Stimulated activated naive CD8-positive, alpha-beta T cell treated with anti-CD3 and anti-CD28 coated beads, Interleukin-15, amount 100 ng/mL, for 72 hours (primary cell): ENCODE results near the gene LRG1.
A peak's percentile ranks its signal among the peaks of the same experiment; 100 is the strongest.

Source experiments
- ATAC-seq: fragments of 150-1000 bp; cut with Tn5 transposase; 2 replicates; pipeline ENCODE4 v1.10.0; 2021; ENCODE audit warnings: mild to moderate bottlenecking, moderate library complexity
- DNase-seq, 2 donors: peaks; one replicate each; pipeline ENCODE4 v3.0.0; 2021 to 2022
- H3K27ac Mint-ChIP-seq, 2 donors: one replicate each; pipeline ENCODE4 v1.8.0; 2022; ENCODE audit warnings: mild to moderate bottlenecking in 2 of 2, mixed read lengths in 2 of 2, moderate library complexity in 2 of 2
- H3K27me3 Mint-ChIP-seq: one replicate; pipeline ENCODE4 v1.8.0; 2022; ENCODE audit warnings: mixed read lengths
- H3K4me1 Mint-ChIP-seq: one replicate; pipeline ENCODE4 v1.8.0; 2022; ENCODE audit warnings: mild to moderate bottlenecking, mixed read lengths
- H3K4me3 Mint-ChIP-seq, 2 donors: one replicate each; pipeline ENCODE4 v1.8.0; 2022; ENCODE audit warnings: mild to moderate bottlenecking in 2 of 2, mixed read lengths in 2 of 2, moderate library complexity in 1 of 2
- H3K9me3 Mint-ChIP-seq, 2 donors: one replicate each; pipeline ENCODE4 v1.8.0; 2022; ENCODE audit warnings: mixed read lengths in 2 of 2

LRG1 gene, protein sequence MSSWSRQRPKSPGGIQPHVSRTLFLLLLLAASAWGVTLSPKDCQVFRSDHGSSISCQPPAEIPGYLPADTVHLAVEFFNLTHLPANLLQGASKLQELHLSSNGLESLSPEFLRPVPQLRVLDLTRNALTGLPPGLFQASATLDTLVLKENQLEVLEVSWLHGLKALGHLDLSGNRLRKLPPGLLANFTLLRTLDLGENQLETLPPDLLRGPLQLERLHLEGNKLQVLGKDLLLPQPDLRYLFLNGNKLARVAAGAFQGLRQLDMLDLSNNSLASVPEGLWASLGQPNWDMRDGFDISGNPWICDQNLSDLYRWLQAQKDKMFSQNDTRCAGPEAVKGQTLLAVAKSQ

DNA sequence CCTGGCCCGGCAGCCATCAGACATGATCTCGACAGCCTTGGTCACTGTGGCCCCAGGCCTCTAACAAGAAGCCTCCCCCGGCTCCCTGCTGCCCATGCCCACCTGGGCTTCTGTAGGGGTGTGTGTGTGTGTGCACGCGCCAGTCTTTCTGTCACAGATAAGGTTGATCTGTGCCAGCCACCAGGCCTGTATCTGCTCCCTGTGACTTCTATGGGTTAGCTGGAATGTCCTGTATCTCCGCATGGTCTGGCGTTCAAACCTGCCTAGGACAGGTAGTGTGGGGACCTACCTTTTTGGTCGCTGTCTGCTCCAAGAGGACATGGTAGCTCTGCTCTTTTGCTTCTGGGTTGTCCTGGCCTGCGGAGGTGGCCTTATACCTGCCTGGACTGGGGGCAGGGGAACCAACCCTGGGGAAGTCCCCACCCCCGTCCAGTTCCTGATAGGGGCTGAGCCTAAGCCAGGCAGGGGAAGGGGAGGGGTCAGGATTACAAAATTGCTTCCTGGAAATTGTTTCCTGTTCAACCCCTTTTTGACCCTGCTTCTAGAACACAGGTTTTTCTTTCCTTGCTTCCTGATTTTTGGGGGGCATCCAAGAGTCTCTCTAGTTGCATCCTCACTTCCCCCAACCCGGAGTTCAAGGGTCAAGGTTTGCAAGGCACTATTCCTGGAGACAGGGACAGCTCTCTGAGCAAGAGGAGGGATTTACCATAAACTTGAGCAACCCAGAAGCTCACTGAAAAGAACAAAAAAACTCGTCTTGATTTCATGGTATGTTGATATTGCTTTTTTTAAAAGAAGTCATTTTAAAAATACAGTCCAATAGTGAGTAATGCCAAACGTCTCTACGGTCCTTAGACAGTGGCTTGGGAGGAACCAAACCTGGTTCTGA is at the start of gene LRG1:
LRG1 (minus strand) TSS at position 344 of the 889 bp plus-strand sequence; CDS start at position 321, 23 bp downstream.
- DNase-seq (peak in 1 of 2 donors; percentile 35), ATAC-seq (peak; percentile 61)
- Mint-ChIP-seq H3K4me1 (peaks cover 33% of the 10 kb centered on the region), H3K27ac (peak within 1 kb of the TSS in 1 of 2 donors; percentile 34), H3K9me3 (no peaks in the 10 kb centered on the region), H3K4me3 (peak within 1 kb of the TSS; percentile 71 to 73), H3K27me3 (peaks cover 26% of the 10 kb centered on the region)

DNA sequence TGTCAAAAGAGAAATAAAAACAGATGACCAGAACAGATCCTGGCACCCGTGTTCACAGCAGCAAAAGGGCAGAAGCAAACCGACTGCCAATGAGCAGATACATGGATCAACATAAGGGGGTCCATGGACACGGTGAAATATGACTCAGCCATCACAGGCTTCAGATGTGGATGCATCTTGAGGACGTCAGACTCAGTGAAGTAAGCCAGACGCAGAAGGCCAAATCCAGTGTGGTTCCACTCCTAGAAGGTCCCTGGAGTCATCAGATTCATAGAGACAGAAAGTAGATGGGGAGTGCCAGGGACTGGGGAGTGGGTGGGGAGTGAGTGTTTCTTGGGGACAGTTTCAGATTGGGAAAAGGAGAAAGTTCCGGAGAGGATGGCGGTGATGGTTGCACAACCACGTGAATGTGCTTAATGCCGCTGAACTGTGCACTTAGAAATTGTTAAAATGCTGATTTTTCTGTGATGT is 48.5 kb upstream of the LRG1 start:
- Mint-ChIP-seq H3K4me3 (no peak overlapping the region), H3K4me1 (peaks cover 4% of the 10 kb centered on the region), H3K27ac (no peak overlapping the region), H3K27me3 (peaks cover 70% of the 10 kb centered on the region), H3K9me3 (no peaks in the 10 kb centered on the region)
- ATAC-seq (no peak), DNase-seq (no peak)

DNA sequence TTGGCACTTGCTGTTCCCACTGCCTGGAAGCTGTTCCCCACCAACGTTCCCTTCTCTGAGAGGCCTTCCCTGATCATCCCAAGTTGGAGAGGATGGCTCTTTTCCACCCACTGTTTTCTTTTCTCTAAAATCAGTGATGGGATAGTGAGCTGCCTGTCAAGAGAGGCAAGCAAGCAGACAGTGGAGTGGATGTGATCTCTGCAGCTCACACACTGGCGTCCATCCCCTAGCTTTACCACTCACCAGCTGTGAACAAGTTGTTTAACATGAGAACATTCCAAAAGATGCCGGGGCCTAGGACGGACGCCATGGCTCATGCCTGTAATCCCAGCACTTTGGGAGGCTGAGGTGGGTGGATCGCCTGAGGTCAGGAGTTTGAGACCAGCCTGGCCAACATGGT is 47.7 kb upstream of the LRG1 start:
- Mint-ChIP-seq H3K9me3 (no peaks in the 10 kb centered on the region), H3K4me1 (peaks cover 6% of the 10 kb centered on the region), H3K4me3 (no peak overlapping the region), H3K27ac (no peak overlapping the region), H3K27me3 (peaks cover 73% of the 10 kb centered on the region)
- ATAC-seq (no peak), DNase-seq (no peak)

DNA sequence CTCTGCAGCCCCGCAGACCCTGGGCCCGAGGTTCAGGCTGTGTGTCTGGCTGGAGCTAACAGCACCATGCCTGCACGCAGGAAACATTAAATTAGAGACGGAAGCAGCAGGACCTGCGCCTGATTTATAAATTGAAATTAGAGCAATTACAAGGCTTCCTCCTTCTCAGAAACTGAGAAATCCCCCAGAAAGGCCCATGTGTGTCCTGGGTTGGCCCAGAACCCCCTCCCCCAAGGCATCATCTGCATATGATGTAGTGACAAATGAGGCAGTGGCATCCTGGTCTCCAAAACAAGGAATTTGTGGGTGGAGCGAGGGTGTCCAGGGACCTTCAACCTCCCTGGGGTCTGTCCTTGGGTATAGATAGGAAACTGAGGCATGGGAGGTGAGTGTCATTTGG is 46.9 kb upstream of the LRG1 start:
- Mint-ChIP-seq H3K27ac (no peak overlapping the region), H3K27me3 (peaks cover 76% of the 10 kb centered on the region), H3K4me3 (no peak overlapping the region), H3K4me1 (peaks cover 14% of the 10 kb centered on the region), H3K9me3 (no peaks in the 10 kb centered on the region)
- ATAC-seq (no peak), DNase-seq (no peak)

DNA sequence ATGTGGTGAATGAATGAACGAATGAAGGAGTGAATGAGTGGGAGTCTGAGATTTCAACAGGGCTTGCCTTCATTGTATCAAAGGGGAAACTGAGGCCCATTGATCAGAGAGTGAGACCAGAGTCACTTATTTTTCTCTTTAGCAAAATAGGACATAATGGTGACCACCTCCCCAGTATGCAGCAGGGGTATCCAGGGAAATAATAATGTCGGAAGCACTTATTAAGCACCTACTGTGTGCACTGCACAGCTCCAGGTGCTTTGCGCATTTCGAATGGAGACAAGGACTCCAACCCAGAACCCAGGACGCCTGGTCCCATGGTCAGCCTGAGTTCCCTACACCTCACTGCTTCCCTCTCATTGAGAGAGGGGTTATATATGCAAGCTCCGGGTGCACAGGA is 46.4 kb upstream of the LRG1 start:
- ATAC-seq (no peak), DNase-seq (no peak)
- no peak overlapping the region for H3K4me3 Mint-ChIP-seq
- H3K4me1 Mint-ChIP-seq = peaks cover 15% of the 10 kb centered on the region
- peaks cover 74% of the 10 kb centered on the region for H3K27me3 Mint-ChIP-seq
- no peak overlapping the region for H3K27ac Mint-ChIP-seq
- no peaks in the 10 kb centered on the region for H3K9me3 Mint-ChIP-seq

DNA sequence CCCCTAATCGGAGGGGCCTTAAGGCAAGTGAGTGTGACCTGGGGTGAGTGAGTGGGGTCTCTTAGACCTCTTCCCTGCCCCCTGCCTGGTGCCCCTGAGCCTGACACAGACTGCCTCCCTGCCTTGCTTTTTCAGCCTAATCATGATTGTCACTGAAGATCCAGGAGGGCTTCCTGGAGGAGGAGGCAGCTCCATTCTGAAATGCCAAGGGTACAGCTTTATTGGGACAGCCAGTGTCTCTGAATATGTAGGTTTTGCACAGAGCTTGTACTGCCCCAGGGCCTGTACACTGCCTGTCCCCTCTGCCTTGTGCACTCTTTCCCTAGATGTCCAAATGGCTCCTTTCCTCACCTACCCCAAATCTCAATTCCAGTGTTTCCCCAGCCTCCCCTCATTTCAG is 45.7 kb upstream of the LRG1 start:
- ATAC-seq (no peak), DNase-seq (no peak)
- Mint-ChIP-seq H3K4me3 (no peak overlapping the region), H3K27ac (peak overlapping the region in 1 of 2 donors; percentile 1), H3K4me1 (peaks cover 15% of the 10 kb centered on the region), H3K27me3 (peaks cover 73% of the 10 kb centered on the region), H3K9me3 (no peaks in the 10 kb centered on the region)

DNA sequence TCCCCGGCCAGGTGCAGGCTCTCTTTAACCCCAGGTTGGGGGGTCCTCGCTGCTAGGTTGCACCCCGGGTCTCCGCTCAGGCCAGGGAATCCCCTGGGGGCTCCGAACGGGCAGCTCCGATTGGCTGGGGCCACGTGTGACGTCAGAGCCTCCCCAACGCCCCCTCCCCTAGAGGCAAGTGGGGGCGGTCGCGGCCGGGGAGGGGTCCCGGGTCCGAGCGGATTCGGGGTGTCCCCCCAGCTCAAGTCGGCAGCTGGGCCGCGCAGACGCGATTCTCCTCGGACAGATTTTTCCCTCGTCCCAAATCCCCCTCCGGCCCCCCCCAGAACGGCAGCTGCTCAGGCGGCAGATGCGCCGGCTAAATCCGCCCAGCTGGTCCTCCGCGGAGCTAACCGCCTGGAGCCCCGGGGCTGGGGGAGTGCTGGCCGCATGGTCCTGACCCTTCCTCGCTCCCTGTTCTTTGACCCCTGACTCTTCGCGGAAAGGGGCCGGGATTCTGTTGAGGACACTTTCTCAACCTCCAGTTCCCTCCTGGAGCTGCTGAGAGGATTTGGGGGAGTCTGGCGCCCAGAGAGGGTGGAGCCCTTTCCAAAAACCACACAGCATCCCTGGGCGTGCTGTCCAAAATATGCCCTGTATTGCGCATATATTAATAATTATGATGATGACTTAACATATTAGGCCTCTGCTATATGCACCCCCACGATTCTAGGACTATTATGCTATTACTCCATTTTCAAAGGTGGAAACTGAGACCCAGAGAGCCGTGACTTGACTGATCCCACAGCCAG is 45.0 kb upstream of the LRG1 start:
- Mint-ChIP-seq H3K27me3 (peaks cover 73% of the 10 kb centered on the region), H3K9me3 (no peaks in the 10 kb centered on the region), H3K4me1 (peaks cover 15% of the 10 kb centered on the region), H3K4me3 (peak overlapping the region; percentile 19 to 59), H3K27ac (no peak overlapping the region)
- ATAC-seq (no peak), DNase-seq (no peak)

DNA sequence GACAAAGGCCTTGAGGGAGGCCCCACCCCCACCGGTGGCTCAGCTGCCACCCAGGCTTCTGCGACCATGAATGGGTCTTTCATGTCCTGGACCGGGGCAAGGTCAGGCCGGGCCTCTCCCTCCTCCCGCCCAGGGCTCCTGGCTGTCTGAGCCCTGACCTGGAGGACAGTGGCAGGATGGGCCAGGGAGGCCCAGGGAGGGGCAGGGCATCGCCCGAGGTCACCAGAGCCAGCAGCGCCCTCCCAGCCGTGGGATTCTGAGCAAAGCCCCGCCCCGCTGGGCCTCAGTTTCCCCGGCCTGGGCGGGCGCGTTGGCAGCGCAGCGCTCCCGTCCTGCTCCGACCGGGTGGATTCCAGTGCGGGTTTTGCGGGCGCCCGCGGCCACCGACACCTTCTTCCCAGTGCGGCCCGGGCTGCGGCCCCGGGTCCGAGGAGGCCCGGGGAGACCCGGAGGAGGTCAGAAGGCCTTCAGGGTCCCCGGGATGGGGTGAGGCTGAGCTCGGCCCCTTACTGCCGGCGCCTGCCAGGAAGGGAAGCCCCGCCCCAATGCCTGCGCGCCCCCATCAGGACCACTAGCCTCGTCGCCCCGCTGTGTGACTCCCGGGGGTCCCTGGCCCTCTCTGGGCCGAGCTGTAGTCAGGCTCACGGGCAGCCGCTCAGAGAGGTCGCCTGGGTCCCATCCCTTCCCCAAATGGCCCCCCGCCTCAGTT is 44.3 kb upstream of the LRG1 start:
- H3K27ac Mint-ChIP-seq = no peak overlapping the region
- peaks cover 77% of the 10 kb centered on the region for H3K27me3 Mint-ChIP-seq
- H3K4me1 Mint-ChIP-seq = peaks cover 15% of the 10 kb centered on the region
- DNase-seq (no peak), ATAC-seq (peak; percentile 59)
- H3K4me3 Mint-ChIP-seq = peak overlapping the region in 1 of 2 donors; percentile 41
- no peaks in the 10 kb centered on the region for H3K9me3 Mint-ChIP-seq

DNA sequence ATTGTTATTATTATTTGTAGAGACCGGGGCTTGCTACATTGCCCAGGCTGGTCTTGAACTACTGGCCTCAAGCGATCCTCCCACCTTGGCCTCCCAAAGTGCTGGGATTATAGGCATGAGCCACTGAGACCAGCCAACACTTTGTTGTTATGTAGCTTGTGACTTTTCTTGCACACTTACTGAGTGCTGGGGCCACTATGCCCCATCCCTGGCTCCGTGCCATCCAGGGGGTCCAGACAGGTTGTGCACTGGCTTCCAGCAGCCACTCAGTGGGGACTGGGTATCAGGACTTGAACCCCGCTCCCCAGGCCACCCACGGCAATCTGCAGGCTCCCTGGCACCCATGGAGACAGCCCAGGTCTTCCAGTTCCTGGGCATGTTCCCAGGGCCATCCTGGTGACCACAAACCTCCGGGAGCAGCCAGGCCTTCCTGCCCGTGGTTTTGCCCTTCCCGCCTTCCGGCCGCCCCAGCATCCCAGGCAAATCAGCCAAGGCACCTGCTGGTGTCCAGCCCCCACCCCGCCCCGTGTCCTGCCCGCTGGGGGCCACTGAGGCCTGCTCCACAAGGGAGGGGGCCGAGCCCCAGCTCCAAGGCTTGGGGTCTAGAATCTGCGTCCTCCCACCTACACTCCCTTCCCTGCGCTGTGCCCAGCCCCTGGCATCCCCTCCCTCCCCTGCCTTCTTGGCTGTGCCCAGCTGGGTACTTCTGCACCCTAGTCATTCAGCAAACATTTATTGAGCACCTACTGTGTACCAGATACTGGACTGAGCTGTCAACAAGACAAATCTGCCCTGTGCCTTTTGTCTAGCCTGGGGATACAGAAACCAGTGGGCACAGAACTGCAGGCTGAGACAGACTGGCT is 43.4 kb upstream of the LRG1 start:
- DNase-seq = no peak
- ATAC-seq = no peak
- peaks cover 86% of the 10 kb centered on the region for H3K27me3 Mint-ChIP-seq
- peaks cover 15% of the 10 kb centered on the region for H3K4me1 Mint-ChIP-seq
- no peak overlapping the region for H3K27ac Mint-ChIP-seq
- peak overlapping the region; percentile 26 to 54 for H3K4me3 Mint-ChIP-seq
- no peaks in the 10 kb centered on the region for H3K9me3 Mint-ChIP-seq

DNA sequence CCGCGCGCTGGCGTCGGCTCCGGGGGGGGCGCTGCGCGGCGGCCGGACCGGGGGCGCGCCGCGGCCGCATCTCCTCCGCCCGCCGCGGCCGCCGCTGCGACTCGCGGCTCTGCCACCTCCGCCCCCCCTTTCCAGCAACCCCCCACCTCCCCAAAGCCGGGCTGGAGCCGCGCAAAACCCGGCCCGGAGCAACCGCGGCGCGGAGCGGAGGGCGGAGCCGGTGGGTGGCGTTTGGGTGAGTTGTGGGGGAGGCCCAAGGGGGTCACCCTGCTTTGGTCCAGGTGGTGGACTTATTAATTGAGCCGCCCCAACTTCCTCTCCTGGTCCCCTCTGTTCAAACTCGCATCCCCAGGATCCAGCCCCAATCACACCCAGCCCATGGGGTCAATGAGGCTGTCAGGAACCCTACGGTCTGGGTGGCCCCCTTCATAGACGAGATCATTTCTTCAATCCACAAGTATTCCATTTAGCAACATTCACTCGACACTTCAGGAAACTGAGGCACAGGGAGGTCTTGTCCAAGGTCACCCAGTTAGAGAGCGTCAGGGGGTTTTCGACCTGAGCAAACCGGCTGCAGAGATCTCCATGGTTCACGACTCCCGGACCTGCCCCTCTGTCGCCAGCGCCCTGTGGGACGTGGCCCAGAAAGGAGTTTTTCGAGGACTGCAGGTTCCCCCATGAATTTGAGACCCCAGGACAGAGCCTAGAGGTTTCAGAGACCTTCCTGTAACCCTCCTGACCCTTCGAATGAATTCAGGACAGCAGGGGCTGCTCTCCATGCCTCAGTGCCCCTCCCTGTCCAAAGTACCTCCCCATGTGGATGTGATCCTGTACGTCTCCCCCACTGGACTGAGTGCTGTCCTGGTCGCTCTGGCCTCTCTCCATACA is 42.1 kb upstream of the LRG1 start:
- DNase-seq (peak in 1 of 2 donors; percentile 16), ATAC-seq (no peak)
- H3K27me3 Mint-ChIP-seq = peaks cover 90% of the 10 kb centered on the region
- peak overlapping the region; percentile 50 to 58 for H3K4me3 Mint-ChIP-seq
- peaks cover 15% of the 10 kb centered on the region for H3K4me1 Mint-ChIP-seq
- no peaks in the 10 kb centered on the region for H3K9me3 Mint-ChIP-seq
- no peak overlapping the region for H3K27ac Mint-ChIP-seq

DNA sequence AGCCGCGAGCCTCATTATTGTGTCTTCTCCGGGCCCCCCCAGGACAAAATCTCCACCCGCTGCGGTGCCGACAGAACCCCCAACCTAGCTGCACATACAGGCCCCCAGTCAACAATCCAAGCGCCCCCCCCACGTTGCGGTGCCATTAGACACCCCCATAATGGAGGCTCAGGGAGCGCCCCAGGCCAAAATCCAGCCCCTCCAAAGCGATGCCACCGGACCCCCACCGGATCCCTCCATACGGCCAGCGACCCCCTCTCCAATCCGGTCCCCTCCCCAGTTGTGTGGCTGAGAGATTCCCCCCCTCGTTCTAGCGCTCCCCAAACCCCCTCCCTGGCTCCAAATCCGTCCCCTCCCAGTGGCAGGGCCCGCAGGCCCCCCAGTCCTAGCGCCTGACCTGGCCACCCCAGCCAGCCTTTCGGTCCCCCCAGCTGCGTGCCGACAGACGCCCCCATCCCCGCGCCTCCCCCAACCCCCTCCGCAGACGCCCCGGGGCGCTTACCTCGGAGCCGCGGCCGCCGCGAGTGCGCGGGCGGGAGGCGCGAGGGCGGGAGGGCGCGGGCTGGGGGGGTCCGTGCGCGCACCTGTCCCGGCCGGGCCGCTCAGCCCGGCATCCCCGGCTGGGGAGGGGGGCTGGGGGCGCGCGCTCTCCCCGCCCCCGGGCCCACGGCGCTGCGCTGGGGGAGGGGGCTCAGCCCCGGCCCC is 41.3 kb upstream of the LRG1 start:
- Mint-ChIP-seq H3K4me3 (no peak overlapping the region), H3K4me1 (peaks cover 17% of the 10 kb centered on the region), H3K27me3 (peaks cover 96% of the 10 kb centered on the region), H3K9me3 (no peaks in the 10 kb centered on the region), H3K27ac (no peak overlapping the region)
- ATAC-seq (no peak), DNase-seq (no peak)

DNA sequence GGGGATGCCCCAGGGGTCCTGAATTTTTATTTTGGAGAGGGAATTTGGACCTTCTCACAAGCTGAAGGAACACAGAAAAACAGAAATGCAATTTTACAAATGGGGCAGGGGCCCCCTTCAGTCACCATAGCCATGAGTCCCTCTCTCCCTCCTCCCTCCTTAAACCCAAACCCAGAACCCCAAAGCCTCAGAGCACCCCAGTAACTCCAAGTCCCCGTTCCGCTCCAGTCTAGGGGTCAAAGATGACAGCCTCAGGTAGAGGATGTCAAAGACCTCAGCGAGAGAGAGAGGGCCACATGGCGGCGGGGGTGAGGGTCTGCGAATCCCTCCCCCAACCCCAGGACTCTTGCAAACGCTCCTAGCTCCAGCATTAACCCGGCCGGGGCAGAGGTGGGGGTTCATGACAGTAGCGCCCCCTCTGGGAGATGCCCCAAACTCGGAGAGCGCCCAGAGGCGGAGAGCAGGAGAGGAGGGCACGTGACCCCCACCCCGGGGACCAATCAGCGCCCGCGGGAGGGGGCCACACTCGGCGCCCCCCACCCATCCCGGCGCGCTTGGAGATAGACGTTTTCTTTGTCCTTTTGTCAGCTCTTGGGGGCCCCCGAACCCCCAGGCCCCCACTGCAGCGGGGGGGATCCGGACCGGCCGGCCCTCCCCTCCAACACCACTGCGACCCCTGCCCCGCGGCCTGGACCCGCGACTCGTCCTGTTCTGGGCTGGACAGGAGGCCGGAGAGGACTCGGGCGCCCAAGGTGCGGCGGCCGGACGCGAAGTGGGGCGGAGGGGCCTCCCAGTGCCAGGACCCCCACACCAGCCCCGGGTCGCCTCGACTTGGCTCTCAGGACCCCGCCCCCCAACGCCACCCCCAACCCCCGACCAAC is 40.4 kb upstream of the LRG1 start:
- no peaks in the 10 kb centered on the region for H3K9me3 Mint-ChIP-seq
- ATAC-seq (no peak), DNase-seq (no peak)
- peaks cover 96% of the 10 kb centered on the region for H3K27me3 Mint-ChIP-seq
- H3K27ac Mint-ChIP-seq = no peak overlapping the region
- H3K4me1 Mint-ChIP-seq = peaks cover 26% of the 10 kb centered on the region
- H3K4me3 Mint-ChIP-seq = peak overlapping the region in 1 of 2 donors; percentile 26
